Naive B cell (primary cell): ENCODE data around the gene TLR9. TPM values are rescaled to one million over a fixed set of nuclear protein-coding genes. Genes with fewer than 3 reads are reported as not detected.

Experiments used
- ATAC-seq, 2 donors: fragments of 150-1000 bp; cut with Tn5 transposase; 2 replicates each; pipeline ENCODE4 v1.10.0; 2021; ENCODE audit warnings: low read depth in 2 of 2, mild to moderate bottlenecking in 2 of 2, moderate library complexity in 2 of 2
- DNase-seq: peaks from one replicate; pipeline ENCODE4 v3.0.0; 2022
- H3K27ac Mint-ChIP-seq, 6 donors: one replicate each; pipeline ENCODE4 v1.8.0; 2020 to 2022; ENCODE audit warnings: mild to moderate bottlenecking in 6 of 6, mixed read lengths in 6 of 6, moderate library complexity in 5 of 6, inconsistent platforms in 2 of 6
- H3K27me3 Mint-ChIP-seq, 3 donors: one replicate each; pipeline ENCODE4 v1.8.0; 2021 to 2022; ENCODE audit warnings: mixed read lengths in 3 of 3, mild to moderate bottlenecking in 1 of 3
- H3K36me3 Mint-ChIP-seq, 2 donors: one replicate each; pipeline ENCODE4 v1.8.0; 2020 to 2022; ENCODE audit warnings: mixed read lengths in 2 of 2, inconsistent platforms in 1 of 2, mild to moderate bottlenecking in 1 of 2
- H3K4me1 Mint-ChIP-seq, 3 donors: one replicate each; pipeline ENCODE4 v1.8.0; 2020 to 2022; ENCODE audit warnings: mixed read lengths in 3 of 3, inconsistent platforms in 1 of 3, mild to moderate bottlenecking in 1 of 3, moderate library complexity in 1 of 3
- H3K4me3 Mint-ChIP-seq, 8 donors: one replicate each; pipeline ENCODE4 v1.8.0; 2020 to 2022; ENCODE audit warnings: mild to moderate bottlenecking in 8 of 8, mixed read lengths in 8 of 8, moderate library complexity in 8 of 8, inconsistent platforms in 2 of 8
- H3K9me3 Mint-ChIP-seq, 7 donors: one replicate each; pipeline ENCODE4 v1.8.0; 2020 to 2022; ENCODE audit warnings: mixed read lengths in 7 of 7, mild to moderate bottlenecking in 5 of 7, inconsistent platforms in 2 of 7, moderate library complexity in 1 of 7
- polyA plus RNA-seq, 6 donors: library from polyadenylated mRNA; unstranded; fragments of 300-500 nt; fragmentation: Illumina TruSeq; gene quantifications; one replicate each; pipeline ENCODE4 v1.2.3, GENCODE V29; 2021; ENCODE audit warnings: low read depth in 6 of 6

Gene TLR9
- polyA plus RNA-seq, 6 donors from 2014 or later = 1.6 to 4.4 (median 3.8) TPM; not detected in 1

- no peaks in the 10 kb centered on the region for H3K36me3 Mint-ChIP-seq
- DNase-seq = no peak
- no peaks in the 10 kb centered on the region for H3K27me3 Mint-ChIP-seq
- H3K4me3 Mint-ChIP-seq = peak overlapping the region; percentile 79 to 95 (median 90)
- peaks cover 61 to 71% (median 65%) of the 10 kb centered on the region in 3 donors for H3K4me1 Mint-ChIP-seq
- peak overlapping the region; percentile 85 to 99 (median 96) for H3K27ac Mint-ChIP-seq
- ATAC-seq = no peak
- no peaks in the 10 kb centered on the region for H3K9me3 Mint-ChIP-seq
These were observed 1.7 kb downstream of the TLR9 start for GRCh38 chr3:52223449-52224408.

- H3K9me3 Mint-ChIP-seq = no peaks in the 10 kb centered on the region
- no peaks in the 10 kb centered on the region for H3K27me3 Mint-ChIP-seq
- no peaks in the 10 kb centered on the region for H3K36me3 Mint-ChIP-seq
- ATAC-seq (no peak), DNase-seq (no peak)
- H3K4me3 Mint-ChIP-seq = peak overlapping the region in 7 of 8 donors; percentile 25 to 89 (median 54)
- peak overlapping the region in 4 of 6 donors; percentile 44 to 97 (median 70) for H3K27ac Mint-ChIP-seq
- peaks cover 67 to 78% (median 75%) of the 10 kb centered on the region in 3 donors for H3K4me1 Mint-ChIP-seq
These were observed 2.9 kb downstream of the TLR9 start for GRCh38 chr3:52222319-52223221.

GRCh38 chr3:52221563-52222318 is 3.7 kb downstream of the TLR9 start:
- peak overlapping the region in 2 of 6 donors; percentile 54 to 82 for H3K27ac Mint-ChIP-seq

GRCh38 chr3:52221141-52221562 is 4.3 kb downstream of the TLR9 start:
- H3K4me3 Mint-ChIP-seq = peak overlapping the region in 5 of 8 donors; percentile 15 to 59 (median 41)
- DNase-seq (no peak), ATAC-seq (no peak)
- no peaks in the 10 kb centered on the region for H3K27me3 Mint-ChIP-seq
- H3K36me3 Mint-ChIP-seq = no peaks in the 10 kb centered on the region
- peaks cover 67 to 77% (median 75%) of the 10 kb centered on the region in 3 donors for H3K4me1 Mint-ChIP-seq
- H3K9me3 Mint-ChIP-seq = no peaks in the 10 kb centered on the region
- no peak overlapping the region for H3K27ac Mint-ChIP-seq

More at GRCh38 chr3:52221563-52222318, 3.7 kb downstream of the TLR9 start:
- H3K4me1 Mint-ChIP-seq = peaks cover 69 to 79% (median 76%) of the 10 kb centered on the region in 3 donors
- peak overlapping the region in 4 of 8 donors; percentile 24 to 54 (median 33) for H3K4me3 Mint-ChIP-seq
- no peak for ATAC-seq
- no peaks in the 10 kb centered on the region for H3K36me3 Mint-ChIP-seq
- no peak for DNase-seq
- no peaks in the 10 kb centered on the region for H3K27me3 Mint-ChIP-seq
- no peaks in the 10 kb centered on the region for H3K9me3 Mint-ChIP-seq

GRCh38 chr3:52220380-52221026 is 4.9 kb downstream of the TLR9 start:
- H3K27ac Mint-ChIP-seq = peak overlapping the region in 5 of 6 donors; percentile 14 to 91 (median 71)
- H3K4me1 Mint-ChIP-seq = peaks cover 60 to 74% (median 69%) of the 10 kb centered on the region in 3 donors

GRCh38 chr3:52218937-52219650 is 6.4 kb downstream of the TLR9 start:
- Mint-ChIP-seq H3K4me3 (peak overlapping the region in 1 of 8 donors; percentile 34), H3K36me3 (peaks cover 10 to 15% of the 10 kb centered on the region in 2 donors), H3K4me1 (peaks cover 54 to 62% (median 60%) of the 10 kb centered on the region in 3 donors), H3K27ac (peak overlapping the region in 3 of 6 donors; percentile 18 to 79 (median 78)), H3K27me3 (no peaks in the 10 kb centered on the region), H3K9me3 (no peaks in the 10 kb centered on the region)
- DNase-seq (no peak), ATAC-seq (no peak)

More at GRCh38 chr3:52220380-52221026, 4.9 kb downstream of the TLR9 start:
- peaks cover 2 to 4% of the 10 kb centered on the region in 2 donors for H3K36me3 Mint-ChIP-seq
- peak; percentile 67 to 72 for ATAC-seq
- peak overlapping the region in 7 of 8 donors; percentile 15 to 83 (median 59) for H3K4me3 Mint-ChIP-seq
- no peaks in the 10 kb centered on the region for H3K27me3 Mint-ChIP-seq
- H3K9me3 Mint-ChIP-seq = no peaks in the 10 kb centered on the region
- peak; percentile 76 for DNase-seq

GRCh38 chr3:52218454-52218853 is 7.0 kb downstream of the TLR9 start:
- peak overlapping the region in 4 of 8 donors; percentile 20 to 56 (median 32) for H3K4me3 Mint-ChIP-seq

GRCh38 chr3:52218026-52218425 is 7.4 kb downstream of the TLR9 start:
- peak overlapping the region in 3 of 8 donors; percentile 3 to 77 (median 34) for H3K4me3 Mint-ChIP-seq
- H3K27me3 Mint-ChIP-seq = no peaks in the 10 kb centered on the region
- peak overlapping the region in 1 of 6 donors; percentile 84 for H3K27ac Mint-ChIP-seq
- no peaks in the 10 kb centered on the region for H3K9me3 Mint-ChIP-seq
- no peak for DNase-seq
- no peak for ATAC-seq
- peaks cover 21 to 24% of the 10 kb centered on the region in 2 donors for H3K36me3 Mint-ChIP-seq
- peaks cover 43 to 52% (median 50%) of the 10 kb centered on the region in 3 donors for H3K4me1 Mint-ChIP-seq

More at GRCh38 chr3:52218454-52218853, 7.0 kb downstream of the TLR9 start:
- ATAC-seq (no peak), DNase-seq (no peak)
- no peaks in the 10 kb centered on the region for H3K9me3 Mint-ChIP-seq
- H3K4me1 Mint-ChIP-seq = peaks cover 47 to 56% (median 54%) of the 10 kb centered on the region in 3 donors
- H3K36me3 Mint-ChIP-seq = peaks cover 16 to 19% of the 10 kb centered on the region in 2 donors
- peak overlapping the region in 1 of 6 donors; percentile 78 for H3K27ac Mint-ChIP-seq
- H3K27me3 Mint-ChIP-seq = no peaks in the 10 kb centered on the region

- peak overlapping the region in 3 of 8 donors; percentile 29 to 77 (median 41) for H3K4me3 Mint-ChIP-seq
- H3K4me1 Mint-ChIP-seq = peaks cover 37 to 52% (median 50%) of the 10 kb centered on the region in 3 donors
- no peak for ATAC-seq
- DNase-seq = no peak
- peak overlapping the region in 4 of 6 donors; percentile 63 to 80 (median 69) for H3K27ac Mint-ChIP-seq
- H3K27me3 Mint-ChIP-seq = no peaks in the 10 kb centered on the region
- H3K9me3 Mint-ChIP-seq = no peaks in the 10 kb centered on the region
- peaks cover 24 to 28% of the 10 kb centered on the region in 2 donors for H3K36me3 Mint-ChIP-seq
These were observed 8.0 kb downstream of the TLR9 start for GRCh38 chr3:52217409-52217805.

GRCh38 chr3:52216585-52217408 is 8.6 kb downstream of the TLR9 start:
- H3K4me1 Mint-ChIP-seq = peaks cover 37 to 52% (median 50%) of the 10 kb centered on the region in 3 donors

GRCh38 chr3:52215351-52215750 is 10.1 kb downstream of the TLR9 start:
- ATAC-seq (no peak), DNase-seq (no peak)
- H3K36me3 Mint-ChIP-seq = peaks cover 28 to 30% of the 10 kb centered on the region in 2 donors
- H3K4me1 Mint-ChIP-seq = peaks cover 31 to 44% (median 43%) of the 10 kb centered on the region in 3 donors
- H3K27me3 Mint-ChIP-seq = no peaks in the 10 kb centered on the region
- no peak overlapping the region for H3K4me3 Mint-ChIP-seq
- H3K9me3 Mint-ChIP-seq = no peaks in the 10 kb centered on the region
- peak overlapping the region in 2 of 6 donors; percentile 21 to 86 for H3K27ac Mint-ChIP-seq

More at GRCh38 chr3:52216585-52217408, 8.6 kb downstream of the TLR9 start:
- Mint-ChIP-seq H3K27me3 (no peaks in the 10 kb centered on the region), H3K27ac (peak overlapping the region; percentile 63 to 96 (median 74)), H3K36me3 (peaks cover 24 to 28% of the 10 kb centered on the region in 2 donors), H3K4me3 (peak overlapping the region in 4 of 8 donors; percentile 0 to 50 (median 36)), H3K9me3 (no peaks in the 10 kb centered on the region)
- DNase-seq (no peak), ATAC-seq (no peak)
